Adipose tissue (tissue), 3 donors: ENCODE data around the gene SAMD4A. TPM values are rescaled to one million over a fixed set of nuclear protein-coding genes. Genes with fewer than 3 reads are reported as not detected.

Experiments
- H3K27ac ChIP-seq: one replicate; pipeline ENCODE4 v1.5.1; 2013; ENCODE audit warnings: low read depth, low read length
- whole genome bisulfite sequencing, 3 donors: extraction: QIAGEN DNeasy Blood & Tissue Kit; methylation state at CpG; one replicate each; pipeline ENCODE4 v1.1.7; 2013; 5-methylcytosine and 5-hydroxymethylcytosine counted together
- polyA plus RNA-seq, 3 donors: library from polyadenylated mRNA; stranded (reverse); fragments of 200-250 nt; gene quantifications; one replicate each; pipeline ENCODE4 v1.2.3, GENCODE V29; 2013
- donor health status: healthy with polysubstance abuse.
- donor health status: Bipolar disorder and iron deficiency.
- donor health status: healthy.

The SAMD4A gene
- polyA plus RNA-seq, 3 donors, result 2.5 to 23.8 (median 11.9) TPM

- no peak overlapping the region for H3K27ac ChIP-seq
- 90 to 94% (median 93%) methylated on average over 15 of the region's 15 CpGs for WGBS, 3 donors
Observed at GRCh38 chr14:54774824-54775223, 207.9 kb downstream of the SAMD4A start.

GRCh38 chr14:54775486-54776140 is 208.7 kb downstream of the SAMD4A start:
- no peak overlapping the region for H3K27ac ChIP-seq
- 74 to 97% (median 80%) methylated on average over 8 of the region's 8 CpGs for WGBS, 3 donors

GRCh38 chr14:54776361-54777001 is 209.6 kb downstream of the SAMD4A start:
- WGBS, 3 donors, result 34 to 61% (median 38%) methylated on average over 12 of the region's 12 CpGs
- no peak overlapping the region for H3K27ac ChIP-seq

GRCh38 chr14:54777395-54777794 is 210.5 kb downstream of the SAMD4A start:
- no peak overlapping the region for H3K27ac ChIP-seq
- 76 to 84% (median 81%) methylated on average over 8 of the region's 8 CpGs for whole genome bisulfite sequencing, 3 donors

- no peak overlapping the region for H3K27ac ChIP-seq
- WGBS, 3 donors, result 67 to 83% (median 72%) methylated on average over 9 of the region's 9 CpGs
Observed at GRCh38 chr14:54778618-54779345, 211.9 kb downstream of the SAMD4A start.

GRCh38 chr14:54781080-54781479 is 214.2 kb downstream of the SAMD4A start:
- no peak overlapping the region for H3K27ac ChIP-seq
- 79 to 84% (median 81%) methylated on average over 6 of the region's 6 CpGs for WGBS, 3 donors

- WGBS, 3 donors, result 83 to 87% (median 85%) methylated on average over 21 of the region's 21 CpGs
- no peak overlapping the region for H3K27ac ChIP-seq
Observed at GRCh38 chr14:54781961-54782750, 215.2 kb downstream of the SAMD4A start.

- 67 to 83% (median 69%) methylated on average over 14 of the region's 14 CpGs for WGBS, 3 donors
Observed at GRCh38 chr14:54782751-54783659, 216.1 kb downstream of the SAMD4A start.

GRCh38 chr14:54783660-54784015 is 216.7 kb downstream of the SAMD4A start:
- 90 to 97% (median 94%) methylated on average over 5 of the region's 5 CpGs for WGBS, 3 donors

More at GRCh38 chr14:54782751-54783659, 216.1 kb downstream of the SAMD4A start:
- no peak overlapping the region for H3K27ac ChIP-seq

GRCh38 chr14:54784060-54784459 is 217.1 kb downstream of the SAMD4A start:
- 95 to 97% (median 95%) methylated on average over 6 of the region's 6 CpGs for WGBS, 3 donors
- H3K27ac ChIP-seq, result no peak overlapping the region

More at GRCh38 chr14:54783660-54784015, 216.7 kb downstream of the SAMD4A start:
- no peak overlapping the region for H3K27ac ChIP-seq

- WGBS, 3 donors, result 78 to 88% (median 87%) methylated on average over 4 of the region's 4 CpGs
- no peak overlapping the region for H3K27ac ChIP-seq
Observed at GRCh38 chr14:54784657-54785056, 217.7 kb downstream of the SAMD4A start.

- H3K27ac ChIP-seq, result no peak overlapping the region
- WGBS, 3 donors, result 85 to 88% (median 87%) methylated on average over 8 of the region's 8 CpGs
Observed at GRCh38 chr14:54785136-54785777, 218.3 kb downstream of the SAMD4A start.

GRCh38 chr14:54785778-54786770 is 219.1 kb downstream of the SAMD4A start:
- no peak overlapping the region for H3K27ac ChIP-seq
- WGBS, 3 donors, result 86 to 89% (median 87%) methylated on average over 5 of the region's 5 CpGs

- WGBS, 3 donors, result 63 to 83% (median 71%) methylated on average over 3 of the region's 3 CpGs
- no peak overlapping the region for H3K27ac ChIP-seq
Observed at GRCh38 chr14:54786838-54787237, 219.9 kb downstream of the SAMD4A start.

GRCh38 chr14:54787261-54787660 is 220.3 kb downstream of the SAMD4A start:
- WGBS, 3 donors, result 50 to 79% (median 57%) methylated on average over 1 of the region's 1 CpG
- H3K27ac ChIP-seq, result no peak overlapping the region

GRCh38 chr14:54788701-54789100 is 221.8 kb downstream of the SAMD4A start:
- 89 to 91% (median 90%) methylated on average over 17 of the region's 17 CpGs for WGBS, 3 donors
- no peak overlapping the region for H3K27ac ChIP-seq
